Measurements from ENCODE around the gene FIBCD1.
A peak's percentile ranks its signal among the peaks of the same experiment; 100 is the strongest.

Gene FIBCD1, protein sequence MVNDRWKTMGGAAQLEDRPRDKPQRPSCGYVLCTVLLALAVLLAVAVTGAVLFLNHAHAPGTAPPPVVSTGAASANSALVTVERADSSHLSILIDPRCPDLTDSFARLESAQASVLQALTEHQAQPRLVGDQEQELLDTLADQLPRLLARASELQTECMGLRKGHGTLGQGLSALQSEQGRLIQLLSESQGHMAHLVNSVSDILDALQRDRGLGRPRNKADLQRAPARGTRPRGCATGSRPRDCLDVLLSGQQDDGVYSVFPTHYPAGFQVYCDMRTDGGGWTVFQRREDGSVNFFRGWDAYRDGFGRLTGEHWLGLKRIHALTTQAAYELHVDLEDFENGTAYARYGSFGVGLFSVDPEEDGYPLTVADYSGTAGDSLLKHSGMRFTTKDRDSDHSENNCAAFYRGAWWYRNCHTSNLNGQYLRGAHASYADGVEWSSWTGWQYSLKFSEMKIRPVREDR
- 0 reads per million in 2 donors for total RNA-seq

- peak in 1 of 5 experiments; percentile 26 for DNase-seq
Observed at GRCh38 chr9:130938652-130939404, at the start of gene FIBCD1. FIBCD1 (minus strand) TSS chr9:130939247; CDS start chr9:130938607, 640 bp downstream.

DNA sequence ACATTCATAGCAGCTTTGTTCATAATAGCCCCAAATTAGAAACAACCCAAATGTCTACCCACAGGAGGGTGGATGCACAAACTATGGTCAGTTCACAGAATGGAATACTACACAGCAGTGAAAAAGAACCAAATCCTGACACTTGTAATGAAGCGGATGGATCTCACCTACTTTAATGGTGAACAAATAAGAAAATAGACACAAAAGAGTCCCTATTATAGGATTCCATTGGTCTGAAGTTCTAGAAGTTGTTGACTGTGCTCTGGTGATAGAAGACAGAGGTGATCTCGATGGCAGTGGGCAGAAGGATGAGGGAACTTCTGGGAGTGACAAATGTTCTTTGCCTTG, 49.3 kb upstream of the FIBCD1 start:
- no peak for DNase-seq

GRCh38 chr9:130987738-130988399, 48.8 kb upstream of the FIBCD1 start:
- DNase-seq, result no peak

GRCh38 chr9:130987054-130987453, 48.0 kb upstream of the FIBCD1 start:
- DNase-seq, result no peak

DNA sequence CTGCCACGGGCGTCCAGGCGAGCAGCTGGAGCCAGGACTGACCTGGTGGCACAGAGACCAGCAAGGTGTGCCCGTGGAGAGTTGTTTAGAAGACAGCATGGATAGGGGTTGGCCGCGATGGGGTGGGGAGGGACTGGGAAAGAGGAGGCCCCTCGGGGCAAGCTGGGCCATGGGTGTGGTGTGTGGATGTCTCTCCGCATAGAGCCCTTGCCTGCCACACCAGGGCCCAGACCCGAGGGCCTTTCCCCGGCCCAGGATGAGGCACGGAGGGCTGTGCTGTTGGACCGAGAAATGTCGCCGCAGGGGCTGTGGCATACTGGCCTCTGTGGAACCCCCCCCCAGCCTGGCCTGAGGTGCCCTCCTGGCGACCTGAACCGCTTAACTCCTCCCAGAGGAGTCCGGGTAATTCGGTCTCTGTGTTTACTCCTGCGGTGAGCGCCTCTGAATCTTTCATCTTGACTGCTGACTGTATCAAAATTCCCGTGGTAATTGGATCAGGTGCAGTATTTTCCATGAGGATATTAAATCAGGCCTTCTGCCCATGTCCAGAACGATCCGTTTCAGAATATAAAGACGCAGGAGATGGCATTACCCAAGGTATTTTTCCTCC, 47.4 kb upstream of the FIBCD1 start:
- DNase-seq, result no peak

GRCh38 chr9:130985606-130986162, 46.6 kb upstream of the FIBCD1 start:
- DNase-seq, result no peak

- no peak for DNase-seq
Observed at GRCh38 chr9:130985029-130985428, 46.0 kb upstream of the FIBCD1 start.

- no peak for DNase-seq
Observed at GRCh38 chr9:130984521-130984920, 45.5 kb upstream of the FIBCD1 start.

DNA sequence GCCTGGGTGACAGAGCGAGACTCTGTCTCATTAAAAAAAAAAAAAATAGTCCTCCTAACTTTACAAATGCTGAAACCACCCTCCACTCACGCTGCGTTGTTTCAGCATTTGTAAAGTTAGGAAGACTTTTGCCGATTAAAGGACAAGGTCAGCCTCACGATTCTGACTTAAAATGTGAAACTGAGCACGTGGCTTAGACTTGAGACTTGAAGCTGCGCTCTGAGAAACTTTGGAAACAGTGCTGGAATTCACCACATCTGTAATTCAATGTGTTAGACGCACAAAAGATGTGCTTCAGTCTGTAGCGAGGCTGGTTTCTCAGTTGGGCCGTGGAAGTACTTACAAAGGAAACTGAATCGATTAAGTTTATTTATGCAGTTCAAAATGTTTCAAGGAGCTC, 44.9 kb upstream of the FIBCD1 start:
- DNase-seq, result no peak

GRCh38 chr9:130983359-130983670, 44.3 kb upstream of the FIBCD1 start:
- DNase-seq, result no peak

DNA sequence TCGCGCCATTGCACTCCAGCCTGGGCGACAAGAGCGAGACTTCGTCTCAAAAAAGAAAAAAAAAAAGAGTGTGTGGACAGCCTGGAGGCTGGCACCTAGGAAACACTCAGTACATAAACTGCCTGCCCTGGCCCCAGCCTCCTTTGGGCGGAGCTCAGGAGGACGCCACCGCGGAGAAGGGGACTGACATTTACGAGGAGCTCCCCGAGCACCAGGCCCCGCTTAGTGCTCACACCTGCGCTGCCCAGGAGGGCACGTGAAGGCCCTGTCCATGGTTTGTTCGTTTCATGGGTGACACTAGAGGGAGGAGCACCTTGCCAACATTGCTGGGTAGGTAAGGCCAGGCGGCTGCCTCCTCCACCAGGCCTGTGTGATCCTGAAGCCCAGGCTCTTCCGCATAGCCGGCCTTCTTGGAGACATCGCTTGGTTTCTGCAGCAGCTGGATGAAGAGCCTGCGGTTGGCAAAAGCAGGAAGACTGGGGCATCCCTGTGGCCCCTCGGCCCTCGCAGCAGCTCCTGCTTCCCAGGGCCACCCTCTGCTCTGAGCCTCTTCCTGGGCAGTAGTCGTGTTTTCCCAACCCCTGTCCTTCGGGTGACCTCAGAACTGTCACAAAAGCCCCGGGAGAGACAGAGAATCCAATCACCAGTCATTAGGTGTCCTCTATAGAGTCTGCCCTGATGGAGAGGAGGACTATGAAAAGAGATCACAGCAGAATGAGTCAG, 43.8 kb upstream of the FIBCD1 start:
- DNase-seq, result no peak

- DNase-seq, result no peak
Observed at GRCh38 chr9:130981756-130982137, 42.7 kb upstream of the FIBCD1 start.

GRCh38 chr9:130981002-130981755, 42.1 kb upstream of the FIBCD1 start:
- DNase-seq, result no peak

GRCh38 chr9:130980526-130980925, 41.5 kb upstream of the FIBCD1 start:
- DNase-seq, result no peak

- no peak for DNase-seq
Observed at GRCh38 chr9:130979591-130980385, 40.7 kb upstream of the FIBCD1 start.

GRCh38 chr9:130977811-130978221, 38.8 kb upstream of the FIBCD1 start:
- DNase-seq, result no peak

GRCh38 chr9:130975932-130976841, 37.1 kb upstream of the FIBCD1 start:
- DNase-seq, result no peak

DNA sequence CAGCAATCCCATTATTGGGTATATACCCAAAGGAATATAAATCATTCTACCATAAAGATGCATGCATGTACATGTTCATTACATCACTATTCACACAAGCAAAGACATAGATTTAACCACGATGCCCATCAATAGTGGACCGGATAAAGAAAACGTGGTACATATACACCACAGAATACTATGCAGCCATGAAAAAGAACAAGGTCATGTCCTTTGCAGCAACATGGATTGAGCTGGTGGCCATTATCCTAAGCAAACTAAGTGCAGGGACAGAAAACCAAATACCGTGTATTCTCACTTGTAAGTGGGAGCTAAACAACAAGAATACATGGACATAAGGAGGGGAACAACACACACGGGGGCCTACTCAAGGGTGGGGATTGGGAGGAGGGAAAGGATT, 36.1 kb upstream of the FIBCD1 start:
- no peak for DNase-seq

DNA sequence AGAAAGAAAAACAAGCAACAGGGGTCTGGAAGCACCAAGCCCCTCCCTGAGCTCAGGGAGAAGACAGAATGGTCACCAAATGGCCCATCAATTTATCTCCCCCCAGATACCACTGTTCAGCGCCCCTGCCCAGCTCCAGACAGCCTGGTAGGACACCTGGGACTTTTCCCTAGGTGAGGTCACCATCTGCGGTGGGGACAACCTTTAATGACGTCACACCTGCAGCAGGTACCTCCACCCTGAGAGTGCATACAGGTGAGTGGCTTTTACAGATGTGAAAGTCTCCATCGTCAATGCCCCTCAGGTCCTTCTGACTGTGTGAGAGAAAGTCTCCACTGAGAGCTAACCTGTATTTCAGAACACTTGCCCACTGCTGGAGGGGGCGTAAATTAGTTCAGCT, 35.6 kb upstream of the FIBCD1 start:
- no peak for DNase-seq
